D721Med (cell line): ENCODE results near the gene RNF130.
A peak's percentile ranks its signal among the peaks of the same experiment; 100 is the strongest.
"Not testable (repeated sequence)": the region's sequence is repeated elsewhere in the genome, so short reads cannot be mapped to it uniquely, and the experiment has no call there.

ENCODE experiments used
- DNase-seq: peaks from one replicate; pipeline ENCODE4 v3.0.0; 2011; ENCODE audit warnings: low spot score; ENCODE audit not compliant: insufficient read length
- FAIRE-seq: peaks from 2 replicates; lab custom pipeline; 2011; peaks lifted over from hg19 to GRCh38; lab: Jason Lieb, UNC
- TF ChIP-seq, protein P1 (sequence below): IDR thresholded peaks from 2 replicates; pipeline ENCODE4 v1.5.1; 2012; ENCODE audit warnings: mild to moderate bottlenecking, control low read depth; ENCODE audit not compliant: insufficient read depth; ENCODE audit errors: missing control alignments

The RNF130 gene

GRCh38 chr5:180090098-180090768 lies 18.7 kb upstream of the RNF130 start:
- no peak for FAIRE-seq
- TF ChIP-seq, protein P1, sequence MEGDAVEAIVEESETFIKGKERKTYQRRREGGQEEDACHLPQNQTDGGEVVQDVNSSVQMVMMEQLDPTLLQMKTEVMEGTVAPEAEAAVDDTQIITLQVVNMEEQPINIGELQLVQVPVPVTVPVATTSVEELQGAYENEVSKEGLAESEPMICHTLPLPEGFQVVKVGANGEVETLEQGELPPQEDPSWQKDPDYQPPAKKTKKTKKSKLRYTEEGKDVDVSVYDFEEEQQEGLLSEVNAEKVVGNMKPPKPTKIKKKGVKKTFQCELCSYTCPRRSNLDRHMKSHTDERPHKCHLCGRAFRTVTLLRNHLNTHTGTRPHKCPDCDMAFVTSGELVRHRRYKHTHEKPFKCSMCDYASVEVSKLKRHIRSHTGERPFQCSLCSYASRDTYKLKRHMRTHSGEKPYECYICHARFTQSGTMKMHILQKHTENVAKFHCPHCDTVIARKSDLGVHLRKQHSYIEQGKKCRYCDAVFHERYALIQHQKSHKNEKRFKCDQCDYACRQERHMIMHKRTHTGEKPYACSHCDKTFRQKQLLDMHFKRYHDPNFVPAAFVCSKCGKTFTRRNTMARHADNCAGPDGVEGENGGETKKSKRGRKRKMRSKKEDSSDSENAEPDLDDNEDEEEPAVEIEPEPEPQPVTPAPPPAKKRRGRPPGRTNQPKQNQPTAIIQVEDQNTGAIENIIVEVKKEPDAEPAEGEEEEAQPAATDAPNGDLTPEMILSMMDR: peak; percentile 58
- DNase-seq: peak; percentile 50

DNA sequence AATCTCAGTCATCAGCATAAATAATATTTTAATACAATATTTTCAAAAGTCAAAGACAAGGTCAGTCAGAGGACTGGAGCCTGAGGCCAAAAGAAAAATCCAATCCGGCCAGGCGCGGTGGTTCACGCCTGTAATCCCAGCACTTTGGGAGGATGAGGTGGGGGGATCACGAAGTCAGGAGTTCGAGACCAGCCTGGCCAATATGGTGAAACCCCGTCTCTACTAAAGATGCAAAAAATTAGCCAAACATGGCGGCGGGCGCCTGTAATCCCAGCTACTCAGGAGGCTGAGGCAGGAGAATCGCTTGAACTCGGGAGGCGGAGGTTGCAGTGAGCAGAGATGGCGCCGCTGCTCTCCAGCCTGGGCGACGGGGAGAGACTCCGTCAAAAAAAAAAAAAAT lies 18.1 kb upstream of the RNF130 start:
- not testable (repeated sequence) for DNase-seq, FAIRE-seq

DNA sequence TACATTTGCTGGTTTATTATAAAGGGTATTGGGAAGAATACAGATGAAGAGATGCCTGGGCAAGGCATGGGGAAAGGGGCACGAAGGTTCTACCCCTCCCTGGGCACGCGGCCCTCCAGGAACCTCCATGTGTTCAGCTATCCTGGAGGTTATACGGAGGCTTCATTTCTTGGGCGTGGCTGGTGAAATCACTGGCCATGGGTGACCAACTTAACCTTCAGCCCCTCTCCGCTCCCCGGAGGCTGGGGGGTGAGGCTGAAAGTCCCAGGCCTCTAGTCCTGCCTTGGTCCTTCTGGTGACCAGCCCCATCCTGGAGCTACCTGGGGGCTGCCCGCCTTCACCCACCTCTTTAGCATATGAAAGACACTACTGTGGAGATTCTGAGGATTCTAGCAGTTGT lies 17.0 kb upstream of the RNF130 start:
- FAIRE-seq (no peak), DNase-seq (no peak)
- TF ChIP-seq, protein P1: no peak

- DNase-seq: no peak
- no peak for FAIRE-seq
- TF ChIP-seq, protein P1: no peak
Observed at GRCh38 chr5:180086816-180087399, 15.3 kb upstream of the RNF130 start.

DNA sequence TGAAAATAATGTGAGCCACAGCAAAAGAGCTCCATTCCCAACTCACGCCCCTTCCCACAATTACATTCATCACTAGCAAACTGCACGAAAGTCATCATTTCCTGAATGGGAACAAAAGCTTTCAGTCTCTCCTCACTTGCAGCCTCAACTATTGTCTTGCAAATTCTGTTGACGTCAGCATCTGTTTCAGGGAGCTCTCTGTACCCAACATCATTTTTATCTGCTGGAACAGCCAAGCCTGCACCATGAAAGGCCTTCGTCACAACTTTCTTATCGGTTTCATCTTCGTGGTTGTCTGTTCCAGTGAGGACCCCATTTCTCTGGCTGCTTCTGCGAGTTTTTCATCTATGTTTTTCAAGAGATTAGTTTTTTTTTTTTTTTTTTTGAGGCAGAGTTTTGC lies 14.3 kb upstream of the RNF130 start:
- TF ChIP-seq, protein P1: no peak
- no peak for FAIRE-seq
- no peak for DNase-seq

DNA sequence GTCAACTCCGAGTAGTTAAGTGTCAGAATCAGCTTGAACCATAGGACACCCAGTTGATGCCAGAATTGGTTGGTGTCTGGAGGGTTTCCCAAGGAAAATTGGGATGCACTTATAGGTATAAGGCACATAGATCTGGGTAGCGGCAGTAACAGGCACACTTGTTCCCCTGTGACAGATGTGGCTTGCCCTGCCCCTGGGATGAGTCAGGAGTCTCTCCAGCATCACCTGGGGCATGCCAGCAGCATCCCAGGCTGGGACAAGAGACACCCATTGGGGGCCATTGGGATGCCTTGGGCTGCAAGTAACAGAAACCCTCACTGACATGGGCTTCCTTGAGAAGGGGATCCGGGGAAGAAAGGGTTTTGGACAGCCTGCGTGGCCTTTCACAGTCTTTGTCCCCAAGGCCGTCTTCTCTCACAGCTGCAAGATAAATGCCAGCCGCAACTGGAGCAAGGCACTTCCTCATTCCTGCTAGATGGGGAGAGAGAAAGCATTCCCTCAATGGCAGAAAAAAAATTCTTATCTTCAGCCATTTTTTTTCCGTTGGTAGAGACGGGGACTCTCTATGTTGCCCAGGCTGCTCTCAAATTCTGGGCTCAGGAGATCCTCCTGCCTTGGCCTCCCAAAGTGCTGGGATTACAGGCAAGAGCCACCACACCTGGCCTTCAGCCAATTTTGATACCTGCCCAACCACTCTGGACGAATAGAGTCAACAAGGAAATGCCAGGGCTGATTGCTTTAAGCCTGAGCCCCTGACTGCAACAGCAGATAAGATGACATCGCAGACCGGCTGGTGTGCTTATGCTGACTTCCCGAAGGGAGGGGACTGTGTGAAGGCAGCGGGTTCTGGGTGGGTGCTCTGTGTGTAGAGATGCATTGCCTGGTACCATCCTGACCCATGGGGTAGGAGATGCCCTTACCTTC lies 13.3 kb upstream of the RNF130 start:
- FAIRE-seq (no peak), DNase-seq (no peak)
- TF ChIP-seq, protein P1: no peak

DNA sequence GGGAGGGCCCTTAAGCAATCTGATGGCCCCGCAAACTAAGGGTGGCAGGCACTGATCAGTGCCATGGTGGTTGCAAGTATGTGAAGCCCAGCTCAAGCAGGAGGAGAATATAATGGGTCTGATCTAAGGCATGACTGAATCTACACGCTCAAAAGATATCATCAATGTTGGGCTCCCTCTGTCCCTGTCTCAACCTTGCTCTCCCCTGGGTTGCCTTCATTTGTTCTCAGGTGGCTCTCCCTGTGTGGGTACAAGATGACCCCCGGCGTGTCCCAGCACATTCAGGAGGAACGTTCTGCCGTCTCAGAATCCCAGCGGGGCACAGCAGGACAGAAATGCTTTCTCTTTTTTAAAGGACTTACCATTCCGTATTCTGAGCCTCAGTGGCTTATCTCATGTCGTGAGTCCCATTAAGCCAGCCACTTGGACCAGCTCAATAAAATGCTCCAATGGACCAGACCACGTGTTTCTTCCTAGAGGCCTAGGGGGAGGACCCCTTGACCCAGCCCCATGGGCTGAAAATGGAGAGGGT lies 12.0 kb upstream of the RNF130 start:
- no peak for DNase-seq
- TF ChIP-seq, protein P1: no peak
- FAIRE-seq: no peak
